SK-N-SH (cell line): Measurements from ENCODE around the gene TMCC3. TPM values are rescaled to one million over a fixed set of nuclear protein-coding genes. Genes with fewer than 3 reads are reported as not detected.

Source experiments
- CTCF ChIA-PET: fragments of 300-600, 350-600 bp; formaldehyde crosslinking; extraction: SDS; loops from one replicate; lab custom pipeline; 2021; lab: Yijun Ruan, JAX
- POLR2A ChIA-PET: fragments of 350-600 bp; sonication (Branson Sonifier 250); formaldehyde crosslinking; extraction: SDS; loops from one replicate; lab custom pipeline; 2020; ENCODE audit warnings: antibody characterized with exemption, inconsistent platforms; lab: Yijun Ruan, JAX
- DNase-seq: peaks from one replicate; pipeline ENCODE4 v3.0.0; 2012
- H2AFZ ChIP-seq: fragments of 200-600 bp; sonication (generic); 2 replicates; pipeline ENCODE4 v1.8.1; 2016; ENCODE audit warnings: antibody characterized with exemption, mild to moderate bottlenecking, low read depth
- H3F3A ChIP-seq: fragments of 200-600 bp; sonication (generic); replicated peaks from 2 replicates; pipeline ENCODE3; 2016; ENCODE audit warnings: antibody characterized with exemption, mild to moderate bottlenecking; ENCODE audit not compliant: insufficient read depth
- H3K27ac ChIP-seq, 2 experiments: fragments of 200-500 bp in 1 of 2; fragments of 200-600 bp in 1 of 2; sonication (Bioruptor generic) in 1 of 2; sonication (generic), shearing (Covaris generic) in 1 of 2; 2 replicates each; pipeline versions ENCODE4 v1.5.1 to v1.6.1; 2014 to 2016; ENCODE audit warnings: low read depth in 2 of 2, inconsistent platforms in 1 of 2, low read length in 1 of 2, mild to moderate bottlenecking in 1 of 2, mixed read lengths in 1 of 2
- H3K27me3 ChIP-seq: fragments of 200-600 bp; sonication (generic), shearing (Covaris generic); 2 replicates; pipeline ENCODE4 v1.6.1; 2016; ENCODE audit warnings: mixed run types; ENCODE audit not compliant: insufficient read depth
- H3K36me3 ChIP-seq, 2 experiments: fragments of 200-500 bp in 1 of 2; fragments of 200-600 bp in 1 of 2; sonication (Bioruptor generic) in 1 of 2; sonication (generic) in 1 of 2; replicated peaks in 1 of 2; 2 replicates each; pipeline versions ENCODE3 to v1.5.1; 2014 to 2016; ENCODE audit warnings: low read length in 1 of 2, mild to moderate bottlenecking in 1 of 2; ENCODE audit not compliant: insufficient read depth in 2 of 2, control insufficient read depth in 1 of 2
- H3K4me1 ChIP-seq, 2 experiments: fragments of 200-500 bp in 1 of 2; fragments of 200-600 bp in 1 of 2; sonication (Bioruptor generic) in 1 of 2; sonication (generic), shearing (Covaris generic) in 1 of 2; 2 replicates each; pipeline versions ENCODE4 v1.5.1 to v1.6.1; 2014 to 2016; ENCODE audit warnings: low read depth in 1 of 2, low read length in 1 of 2, mixed run types in 1 of 2; ENCODE audit not compliant: insufficient read depth in 2 of 2, control insufficient read depth in 1 of 2
- H3K4me2 ChIP-seq: fragments of 200-600 bp; sonication (generic), shearing (Covaris generic); 2 replicates; pipeline ENCODE4 v1.6.1; 2017; ENCODE audit warnings: mixed run types
- H3K4me3 ChIP-seq, 2 experiments: fragments of 200-500 bp in 1 of 2; fragments of 200-600 bp in 1 of 2; sonication (Bioruptor generic) in 1 of 2; sonication (generic), shearing (Covaris generic) in 1 of 2; 2 replicates each; pipeline versions ENCODE4 v1.5.1 to v1.8.1; 2014 to 2016; ENCODE audit warnings: low read depth in 2 of 2, inconsistent platforms in 1 of 2, low read length in 1 of 2, mild to moderate bottlenecking in 1 of 2, mixed read lengths in 1 of 2, moderate library complexity in 1 of 2
- H3K79me2 ChIP-seq: fragments of 200-600 bp; sonication (generic); 2 replicates; pipeline ENCODE4 v1.8.1; 2017; ENCODE audit warnings: mild to moderate bottlenecking; ENCODE audit not compliant: insufficient read depth
- H3K9ac ChIP-seq: fragments of 200-600 bp; sonication (generic); 2 replicates; pipeline ENCODE4 v1.6.1; 2017; ENCODE audit warnings: mixed run types
- H3K9me2 ChIP-seq: fragments of 200-600 bp; sonication (generic); 2 replicates; pipeline ENCODE4 v1.6.1; 2017; ENCODE audit warnings: mixed run types
- H3K9me3 ChIP-seq: fragments of 200-600 bp; sonication (generic); 2 replicates; pipeline ENCODE4 v1.6.1; 2017; ENCODE audit warnings: mixed run types, mild to moderate bottlenecking, moderate library complexity
- H4K20me1 ChIP-seq: fragments of 200-600 bp; sonication (generic); 2 replicates; pipeline ENCODE4 v1.6.1; 2017; ENCODE audit warnings: mild to moderate bottlenecking, mixed run types; ENCODE audit not compliant: insufficient read depth
- CHD2 ChIP-seq: fragments of 150-350 bp; IDR thresholded peaks from 2 replicates; pipeline ENCODE4 v1.6.1; 2018; ENCODE audit warnings: low read length; ENCODE audit not compliant: partially characterized antibody
- CTCF ChIP-seq: fragments of 200-600 bp; sonication (generic); IDR thresholded peaks from 2 replicates; pipeline ENCODE4 v1.6.1; 2017; ENCODE audit warnings: antibody characterized with exemption, mild to moderate bottlenecking, moderate library complexity
- ELF1 ChIP-seq: IDR thresholded peaks from 2 replicates; pipeline ENCODE4 v1.4.0; 2012
- EZH2phosphoT487 ChIP-seq: fragments of 200-600 bp; sonication (generic); IDR thresholded peaks from 2 replicates; pipeline ENCODE4 v1.6.1; 2017; ENCODE audit warnings: low read depth, mixed run types, mild to moderate bottlenecking, antibody characterized with exemption, moderate library complexity, borderline replicate concordance
- FOSL2 ChIP-seq: IDR thresholded peaks from 2 replicates; pipeline ENCODE4 v1.4.0; 2012; ENCODE audit warnings: low read depth, mild to moderate bottlenecking, moderate library complexity, borderline replicate concordance
- FOXJ3 ChIP-seq: sonication (generic); formaldehyde crosslinking; IDR thresholded peaks from 2 replicates; pipeline ENCODE4 v1.5.1; 2020; ENCODE audit warnings: mild to moderate bottlenecking, missing genetic modification reagents
- FOXM1 ChIP-seq: IDR thresholded peaks from 2 replicates; pipeline ENCODE4 v1.4.0; 2012; ENCODE audit warnings: low read depth, mild to moderate bottlenecking
- JUND ChIP-seq: IDR thresholded peaks from 2 replicates; pipeline ENCODE4 v1.4.0; 2012
- MEF2A ChIP-seq: IDR thresholded peaks from 2 replicates; pipeline ENCODE4 v1.4.0; 2012; ENCODE audit warnings: low read depth, borderline replicate concordance
- NFIC ChIP-seq: IDR thresholded peaks from 2 replicates; pipeline ENCODE4 v1.4.0; 2012; ENCODE audit warnings: borderline replicate concordance
- NRF1 ChIP-seq: IDR thresholded peaks from 2 replicates; pipeline ENCODE4 v1.6.1; 2012; ENCODE audit warnings: low read depth, mild to moderate bottlenecking, low read length
- RAD21 ChIP-seq: IDR thresholded peaks from 2 replicates; pipeline ENCODE4 v1.6.1; 2012; ENCODE audit warnings: mild to moderate bottlenecking, low read length
- REST ChIP-seq: IDR thresholded peaks from 2 replicates; pipeline ENCODE4 v1.6.1; 2012; ENCODE audit warnings: mild to moderate bottlenecking, low read depth, low read length, moderate library complexity
- RXRA ChIP-seq: IDR thresholded peaks from 2 replicates; pipeline ENCODE4 v1.4.0; 2012; ENCODE audit warnings: low read depth, mild to moderate bottlenecking, borderline replicate concordance
- TEAD4 ChIP-seq: IDR thresholded peaks from 2 replicates; pipeline ENCODE4 v1.4.0; 2012; ENCODE audit warnings: mild to moderate bottlenecking, borderline replicate concordance; ENCODE audit not compliant: insufficient read depth
- USF1 ChIP-seq: IDR thresholded peaks from 2 replicates; pipeline ENCODE4 v1.4.0; 2012; ENCODE audit warnings: low read depth, borderline replicate concordance
- YY1 ChIP-seq: IDR thresholded peaks from 2 replicates; pipeline ENCODE4 v1.4.0; 2012; ENCODE audit warnings: low read depth, mild to moderate bottlenecking
- WGBS: methylation state at CpG from one replicate; pipeline ENCODE4 v1.1.6; 2017; ENCODE audit warnings: low lambda C conversion rate; 5-methylcytosine and 5-hydroxymethylcytosine counted together
- polyA plus RNA-seq, 3 experiments: library from polyadenylated mRNA; depleted of rRNA; stranded (reverse); fragments of >200 nt; gene quantifications; 2 replicates each; pipeline ENCODE4 v1.2.3, GENCODE V29; 2012

Gene TMCC3
- polyA plus RNA-seq, 1 of the 3 experiments (the other 2 are of a cell fraction): 0.53 TPM

- TF ChIP-seq NRF1 (no peak), CTCF (no peak), TEAD4 (no peak), MEF2A (no peak), RAD21 (no peak), YY1 (no peak), RXRA (no peak), REST (no peak), FOSL2 (no peak), ELF1 (no peak)
- Histone ChIP-seq H3K9ac (no peak overlapping the region), H3K9me3 (no peaks in the 10 kb centered on the region), H3F3A (no peaks in the 10 kb centered on the region), H3K79me2 (no peaks in the 10 kb centered on the region), H3K4me2 (no peak overlapping the region), H3K27ac (no peak overlapping the region), H3K4me1 (no peaks in the 10 kb centered on the region), H3K9me2 (no peaks in the 10 kb centered on the region), H3K27me3 (no peaks in the 10 kb centered on the region), H4K20me1 (no peaks in the 10 kb centered on the region), H3K4me3 (no peak overlapping the region; a peak in 1 of 4 replicates), H3K36me3 (no peaks in the 10 kb centered on the region), H2AFZ (no peak overlapping the region)
- WGBS: 56% methylated on average over 7 of the region's 7 CpGs
- ChIA-PET POLR2A (no interaction called here), CTCF (interaction anchor here (0.7 to 1.5 kb wide), 2 partner anchors 287 to 1258 kb away, joined by 3 read pairs; no protein-coding TSS in a partner anchor)
- no peak for DNase-seq
Observed at GRCh38 chr12:94689002-94689645, 38.8 kb upstream of the TMCC3 start.

GRCh38 chr12:94687891-94688290 lies 37.5 kb upstream of the TMCC3 start:
- no peaks in the 10 kb centered on the region for H4K20me1 ChIP-seq
- no peaks in the 10 kb centered on the region for H3K9me3 ChIP-seq
- H3K4me3 ChIP-seq: no peak overlapping the region
- no peaks in the 10 kb centered on the region for H3K27me3 ChIP-seq
- ChIA-PET POLR2A (no interaction called here), CTCF (no interaction called here)
- H2AFZ ChIP-seq: no peak overlapping the region
- H3K9me2 ChIP-seq: no peaks in the 10 kb centered on the region
- no peaks in the 10 kb centered on the region for H3F3A ChIP-seq
- H3K9ac ChIP-seq: no peak overlapping the region
- no peaks in the 10 kb centered on the region for H3K4me1 ChIP-seq
- no peak overlapping the region for H3K27ac ChIP-seq
- WGBS: 63% methylated on average over 6 of the region's 6 CpGs
- no peaks in the 10 kb centered on the region for H3K79me2 ChIP-seq
- no peak for DNase-seq
- no peaks in the 10 kb centered on the region for H3K36me3 ChIP-seq
- no peak overlapping the region for H3K4me2 ChIP-seq
- TF ChIP-seq FOXM1: no peak
- TF ChIP-seq USF1: no peak
- no peak for TF ChIP-seq EZH2phosphoT487
- TF ChIP-seq NFIC: no peak
- no peak for TF ChIP-seq CHD2
- TF ChIP-seq REST: no peak
- TF ChIP-seq JUND: no peak
- no peak for TF ChIP-seq RXRA
- TF ChIP-seq FOXJ3 (CRISPR knock-in tag): no peak
